A172 (cell line): ENCODE data around the gene ZNF629. TPM values are rescaled to one million over a fixed set of nuclear protein-coding genes. Genes with fewer than 3 reads are reported as not detected.

ENCODE experiments used
- total RNA-seq: library from RNA; depleted of rRNA; stranded (reverse); fragments of >200 nt; shearing (Covaris generic); gene quantifications from 2 replicates; pipeline ENCODE4 v1.2.3, GENCODE V29; 2014; rRNA removed

ZNF629 gene
- total RNA-seq, 1 experiment from 2014 or later = 20.5 TPM

Other genes with a start within 250 kb of the ZNF629 start
- gene ZNF764, start 228.8 kb downstream of the ZNF629 start, total RNA-seq = 7.3 and 8.1 TPM in 2 replicates
- gene ZNF688, start 215.5 kb downstream of the ZNF629 start, total RNA-seq = 6.9 and 11.9 TPM in 2 replicates
- gene ZNF785, start 201.5 kb downstream of the ZNF629 start, total RNA-seq = not detected in 2 replicates
- 11.7 and 16.6 TPM in 2 replicates for gene ZNF689, start 176.8 kb downstream of the ZNF629 start, total RNA-seq
- gene PRR14, start 136.2 kb downstream of the ZNF629 start, total RNA-seq = 9.1 and 13.7 TPM in 2 replicates
- gene FBRS, start 128.8 kb downstream of the ZNF629 start, total RNA-seq = 16.0 and 24.9 TPM in 2 replicates
- gene SRCAP, start 88.0 kb downstream of the ZNF629 start, total RNA-seq = 9.3 and 11.4 TPM in 2 replicates
- gene PHKG2, start 38.8 kb downstream of the ZNF629 start, total RNA-seq = 57.7 and 61.5 TPM in 2 replicates
- 6.5 and 10.5 TPM in 2 replicates for gene CFAP119, start 25.1 kb downstream of the ZNF629 start, total RNA-seq
- 105 and 107 TPM in 2 replicates for gene RNF40, start 24.9 kb downstream of the ZNF629 start, total RNA-seq
- 57.3 and 60.8 TPM in 2 replicates for gene BCL7C, start 106.9 kb upstream of the ZNF629 start, total RNA-seq
- gene CTF1, start 109.4 kb upstream of the ZNF629 start, total RNA-seq = 1.9 and 2.3 TPM in 2 replicates
- gene FBXL19, start 136.4 kb upstream of the ZNF629 start, total RNA-seq = 18.7 and 32.5 TPM in 2 replicates
- gene ORAI3, start 161.9 kb upstream of the ZNF629 start, total RNA-seq = 46.4 and 50.8 TPM in 2 replicates
- 3.5 and 3.8 TPM in 2 replicates for gene SETD1A, start 170.5 kb upstream of the ZNF629 start, total RNA-seq
- 30.4 and 33.8 TPM in 2 replicates for gene HSD3B7, start 198.0 kb upstream of the ZNF629 start, total RNA-seq
- 0.26 and 3.5 TPM in 2 replicates for gene STX1B, start 223.4 kb upstream of the ZNF629 start, total RNA-seq
- 35.2 and 40.0 TPM in 2 replicates for gene STX4, start 246.4 kb upstream of the ZNF629 start, total RNA-seq